ENCODE data around the gene STX3.
"Not testable (repeated sequence)": the region's sequence is repeated elsewhere in the genome, so short reads cannot be mapped to it uniquely, and the experiment has no call there.

Gene STX3

DNA sequence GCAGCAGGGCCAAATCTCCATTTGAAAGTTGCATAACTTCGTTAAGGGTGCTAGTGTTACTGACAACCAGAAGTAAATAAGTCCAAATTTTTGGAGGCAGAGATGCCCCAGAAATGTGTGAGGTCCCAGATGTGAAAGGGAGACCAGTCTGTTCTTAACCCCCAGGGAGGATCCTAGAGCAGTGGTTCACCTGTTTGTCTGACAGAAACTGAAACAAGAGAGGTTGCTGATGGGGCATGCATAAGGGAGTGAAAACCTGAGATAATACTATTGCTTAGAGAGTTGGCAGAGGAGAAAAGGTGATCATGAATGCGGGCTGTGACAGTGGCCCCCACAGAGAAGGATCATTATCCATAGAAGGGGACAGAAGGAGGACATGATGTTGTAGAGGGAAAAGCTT lies 86.3 kb downstream of the STX3 start:
- DNase-seq (ENCODE audit: low read depth in 2 of 2), result no peak

DNA sequence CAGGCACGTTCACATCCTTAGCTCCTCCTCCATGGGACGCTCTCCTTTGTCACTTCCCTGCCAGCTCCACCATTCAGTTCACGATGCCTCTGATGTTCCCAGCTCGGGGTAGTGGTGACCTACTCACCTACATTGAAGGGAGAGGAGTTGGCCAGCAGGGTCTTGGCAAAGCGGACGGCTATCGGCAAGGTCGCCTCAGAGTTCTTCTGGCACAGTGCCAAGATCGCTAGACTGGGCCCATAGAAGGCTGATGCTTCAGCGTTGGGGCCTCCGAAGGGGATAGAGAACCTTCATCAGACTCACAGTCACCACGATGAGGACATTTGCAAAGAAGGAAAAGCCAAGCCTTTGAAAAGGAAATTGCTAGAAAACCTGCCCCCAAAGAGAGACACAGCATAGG lies 87.1 kb downstream of the STX3 start:
- DNase-seq (ENCODE audit: low read depth in 2 of 2), result no peak

GRCh38 chr11:59845399-59845798 lies 90.2 kb downstream of the STX3 start, which contains the start of gene CBLIF:
Gene CBLIF, minus strand, starts transcription at chr11:59845499. Its CDS starts 46 bp downstream, at chr11:59845453.
- DNase-seq (ENCODE audit: low read depth in 2 of 2), result no peak

DNA sequence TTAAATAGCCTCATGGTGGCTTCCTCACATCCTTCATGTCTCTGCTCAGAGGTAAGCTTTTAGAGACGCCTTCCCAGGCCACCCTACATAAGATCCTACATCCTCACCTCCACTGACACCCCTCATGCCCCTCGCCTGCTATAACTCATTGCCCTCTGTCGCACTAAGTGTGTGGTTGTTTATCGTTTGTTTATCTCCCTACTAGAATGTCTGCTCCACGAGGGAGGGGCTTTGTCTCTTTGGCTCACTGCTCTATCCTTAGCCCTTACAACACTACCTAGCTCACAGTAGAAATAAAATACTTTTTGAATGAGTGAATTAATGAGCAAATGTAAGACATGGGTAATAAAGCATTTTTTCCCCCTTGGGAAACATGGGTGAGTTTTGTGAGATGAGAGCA lies 91.4 kb downstream of the STX3 start:
- DNase-seq (ENCODE audit: low read depth in 2 of 2), result no peak

- DNase-seq (ENCODE audit: low read depth in 2 of 2), result no peak
Observed at GRCh38 chr11:59847626-59848025, 92.5 kb downstream of the STX3 start.

DNA sequence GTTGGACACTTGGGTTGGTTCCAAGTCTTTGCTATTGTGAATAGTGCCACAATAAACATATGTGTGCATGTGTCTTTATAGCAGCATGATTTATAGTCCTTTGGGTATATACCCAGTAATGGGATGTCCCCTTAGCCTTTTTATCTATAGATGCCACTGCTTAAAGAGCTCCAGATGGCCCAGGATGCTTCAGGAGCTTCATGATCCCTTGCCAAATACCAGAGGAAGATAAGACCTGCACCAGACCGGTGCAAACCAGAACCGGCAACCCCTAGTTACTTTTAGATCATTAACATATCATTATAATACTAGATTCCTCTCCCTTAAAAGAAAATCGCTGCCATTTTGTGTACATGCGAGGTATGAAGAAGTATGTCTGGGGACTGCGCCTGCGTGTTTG lies 93.3 kb downstream of the STX3 start:
- DNase-seq (ENCODE audit: low read depth in 2 of 2), result not testable (repeated sequence)

DNA sequence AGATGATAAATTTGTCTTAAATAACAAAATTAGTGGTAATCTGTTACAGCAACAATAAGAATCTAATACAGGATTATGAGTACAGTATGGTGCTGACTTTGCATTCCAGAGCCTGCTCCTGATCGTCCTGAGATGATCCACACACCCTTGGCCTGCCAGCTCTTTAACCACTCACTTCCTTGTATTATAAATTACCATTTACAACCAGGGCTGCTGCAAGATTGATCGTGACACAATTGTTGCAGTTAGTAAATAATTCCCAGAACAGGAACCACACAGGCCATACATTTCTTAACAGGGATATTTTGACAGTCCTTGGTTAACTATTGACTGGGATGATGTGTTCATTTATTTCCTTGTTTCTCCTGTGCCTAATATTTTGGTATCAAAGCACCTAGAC lies 94.0 kb downstream of the STX3 start:
- DNase-seq (ENCODE audit: low read depth in 2 of 2), result no peak

- not testable (repeated sequence) for DNase-seq (ENCODE audit: low read depth in 2 of 2)
Observed at GRCh38 chr11:59849551-59849950, 94.4 kb downstream of the STX3 start.

DNA sequence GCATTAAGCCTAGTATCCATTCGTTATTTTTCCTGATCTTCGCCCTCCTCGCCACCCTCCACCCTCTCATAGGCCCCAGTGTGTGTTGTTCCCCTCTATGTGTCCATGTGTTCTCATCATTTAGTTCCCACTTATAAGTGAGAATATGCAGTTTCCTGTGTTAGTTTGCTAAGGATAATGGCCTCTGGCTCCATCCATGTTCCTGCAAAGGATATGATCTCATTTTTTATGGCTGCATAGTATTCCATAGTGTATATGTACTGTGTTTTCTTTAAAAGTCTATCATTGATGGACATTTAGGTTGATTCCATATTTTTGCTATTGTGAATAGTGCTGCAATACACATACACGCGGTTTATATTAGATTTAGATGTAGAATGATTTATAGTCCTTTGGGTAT lies 96.2 kb downstream of the STX3 start:
- not testable (repeated sequence) for DNase-seq (ENCODE audit: low read depth in 2 of 2)

DNA sequence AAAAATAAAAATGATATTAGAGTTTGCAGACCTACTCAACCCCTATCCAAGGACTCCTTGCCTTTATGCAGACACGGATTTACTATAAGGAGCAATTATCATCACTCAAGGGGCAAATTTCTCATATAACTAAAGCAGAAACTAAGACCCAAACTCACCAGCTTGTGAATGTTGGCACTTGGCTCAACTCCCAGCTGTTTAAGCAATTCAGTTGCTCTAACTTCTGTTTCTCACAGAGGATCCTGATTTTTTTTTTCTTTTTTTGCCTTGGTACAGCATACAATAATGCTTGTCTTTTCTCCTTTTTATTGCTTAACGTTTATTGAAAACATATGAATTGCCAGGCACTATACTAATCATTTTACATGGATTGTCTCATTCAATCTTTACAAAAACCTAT lies 99.7 kb downstream of the STX3 start:
- DNase-seq (ENCODE audit: low read depth in 2 of 2), result no peak
